Lower lobe of right lung (tissue), 2 donors: ENCODE results near the gene OBSL1. TPM values are rescaled to one million over a fixed set of nuclear protein-coding genes. Genes with fewer than 3 reads are reported as not detected.
A peak's percentile ranks its signal among the peaks of the same experiment; 100 is the strongest.

Experiments
- ATAC-seq, 2 donors: fragments of 200-7000 bp; cut with Tn5 transposase; one replicate each; pipeline ENCODE4 v1.9.1; 2020 to 2022; ENCODE audit warnings: mild to moderate bottlenecking in 2 of 2, moderate library complexity in 2 of 2
- DNase-seq: peaks from one replicate; pipeline ENCODE4 v3.0.0-alpha.2; 2020
- H3K27ac ChIP-seq: fragments of 200-600 bp; one replicate; pipeline ENCODE4 v1.8.0; 2022
- H3K27me3 ChIP-seq: fragments of 200-600 bp; one replicate; pipeline ENCODE4 v1.8.0; 2022; ENCODE audit warnings: low read depth
- H3K36me3 ChIP-seq: fragments of 200-600 bp; one replicate; pipeline ENCODE4 v1.8.0; 2022; ENCODE audit warnings: mild to moderate bottlenecking
- H3K4me1 ChIP-seq: fragments of 200-600 bp; one replicate; pipeline ENCODE4 v1.8.0; 2022
- H3K4me3 ChIP-seq: fragments of 200-600 bp; one replicate; pipeline ENCODE4 v1.8.0; 2022; ENCODE audit warnings: mild to moderate bottlenecking
- H3K9me3 ChIP-seq: fragments of 200-600 bp; one replicate; pipeline ENCODE4 v1.8.0; 2022
- CTCF ChIP-seq: fragments of 200-600 bp; IDR thresholded peaks from one replicate; pipeline ENCODE4 v1.8.0; 2022; ENCODE audit warnings: antibody characterized with exemption, mild to moderate bottlenecking
- intact Hi-C: fragments of 100-400 bp; cut with DNase I; formaldehyde crosslinking; loops from one replicate; pipeline ENCODE4 v1.11.0; 2022
- total RNA-seq: library from RNA; stranded (reverse); fragmentation: NEBNext Ultra II Directional; extraction: Animal tissue kit (Norgen Biotek cat#: 25700); gene quantifications from one replicate; pipeline ENCODE4 v1.2.1, GENCODE V29; 2021
- donor health status: DM: no; HTN: yes; CAD: no; lungs with severe emphysema.

OBSL1 gene
- total RNA-seq, 1 donor from 2014 or later: 49.4 TPM

- no peak for DNase-seq
- Histone ChIP-seq H3K36me3 (peaks cover 29% of the 10 kb centered on the region), H3K27ac (no peak overlapping the region), H3K27me3 (peaks cover 29% of the 10 kb centered on the region), H3K9me3 (no peaks in the 10 kb centered on the region), H3K4me3 (no peak overlapping the region), H3K4me1 (peaks cover 2% of the 10 kb centered on the region)
- no peak for ATAC-seq
- intact Hi-C loops: loop anchor here (10.0 kb wide), 1 partner anchor 132 kb away; no protein-coding TSS in a partner anchor
- TF ChIP-seq CTCF: no peak
Observed at GRCh38 chr2:219536425-219536824, 34.9 kb downstream of the OBSL1 start.

- DNase-seq (no peak), ATAC-seq (no peak)
- Histone ChIP-seq H3K4me1 (no peaks in the 10 kb centered on the region), H3K27me3 (peaks cover 47% of the 10 kb centered on the region), H3K9me3 (no peaks in the 10 kb centered on the region), H3K36me3 (peaks cover 6% of the 10 kb centered on the region), H3K4me3 (no peak overlapping the region), H3K27ac (no peak overlapping the region)
- no peak for TF ChIP-seq CTCF
- intact Hi-C loops: loop anchor here (10.0 kb wide), 1 partner anchor 129 kb away; no protein-coding TSS in a partner anchor
Observed at GRCh38 chr2:219533930-219534661, 37.2 kb downstream of the OBSL1 start.

GRCh38 chr2:219532378-219532649 lies 39.0 kb downstream of the OBSL1 start:
- intact Hi-C loops: loop anchor here (10.0 kb wide), 1 partner anchor 128 kb away; no protein-coding TSS in a partner anchor
- Histone ChIP-seq H3K27ac (no peak overlapping the region), H3K9me3 (no peaks in the 10 kb centered on the region), H3K36me3 (no peaks in the 10 kb centered on the region), H3K27me3 (peaks cover 61% of the 10 kb centered on the region), H3K4me3 (no peak overlapping the region), H3K4me1 (no peaks in the 10 kb centered on the region)
- DNase-seq (no peak), ATAC-seq (no peak)
- TF ChIP-seq CTCF: no peak

DNA sequence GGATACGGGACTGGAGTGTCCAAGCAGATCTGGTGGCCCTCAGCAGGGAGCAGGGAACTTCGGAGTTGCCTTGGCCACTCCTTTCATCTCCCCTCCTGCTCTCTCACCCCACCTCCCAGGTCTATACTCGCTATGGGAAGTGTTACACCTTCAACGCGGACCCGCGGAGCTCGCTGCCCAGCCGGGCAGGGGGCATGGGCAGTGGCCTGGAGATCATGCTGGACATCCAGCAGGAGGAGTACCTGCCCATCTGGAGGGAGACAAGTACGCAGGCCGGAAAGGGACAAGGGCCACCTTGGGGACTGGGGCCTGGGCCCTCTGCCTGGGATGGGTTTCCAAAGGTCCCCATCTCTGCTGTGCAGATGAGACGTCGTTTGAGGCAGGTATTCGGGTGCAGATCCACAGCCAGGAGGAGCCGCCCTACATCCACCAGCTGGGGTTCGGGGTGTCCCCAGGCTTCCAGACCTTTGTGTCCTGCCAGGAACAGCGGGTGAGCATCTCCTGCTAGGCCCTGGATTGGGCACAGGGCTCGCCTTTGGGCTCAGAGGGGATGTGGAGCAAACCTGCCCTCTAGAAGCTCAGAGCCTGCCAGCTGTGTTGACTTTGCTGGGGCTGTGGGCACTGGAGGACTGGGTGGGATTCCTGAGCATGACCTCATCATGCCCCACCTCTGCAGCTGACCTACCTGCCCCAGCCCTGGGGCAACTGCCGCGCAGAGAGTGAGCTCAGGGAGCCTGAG lies 39.5 kb downstream of the OBSL1 start:
- ATAC-seq (no peak), DNase-seq (no peak)
- no peak for TF ChIP-seq CTCF
- H3K36me3 ChIP-seq: no peaks in the 10 kb centered on the region
- no peak overlapping the region for H3K27ac ChIP-seq
- H3K9me3 ChIP-seq: no peaks in the 10 kb centered on the region
- peaks cover 65% of the 10 kb centered on the region for H3K27me3 ChIP-seq
- H3K4me3 ChIP-seq: no peak overlapping the region
- intact Hi-C loops: loop anchor here (10.0 kb wide), 1 partner anchor 127 kb away; no protein-coding TSS in a partner anchor
- no peaks in the 10 kb centered on the region for H3K4me1 ChIP-seq

DNA sequence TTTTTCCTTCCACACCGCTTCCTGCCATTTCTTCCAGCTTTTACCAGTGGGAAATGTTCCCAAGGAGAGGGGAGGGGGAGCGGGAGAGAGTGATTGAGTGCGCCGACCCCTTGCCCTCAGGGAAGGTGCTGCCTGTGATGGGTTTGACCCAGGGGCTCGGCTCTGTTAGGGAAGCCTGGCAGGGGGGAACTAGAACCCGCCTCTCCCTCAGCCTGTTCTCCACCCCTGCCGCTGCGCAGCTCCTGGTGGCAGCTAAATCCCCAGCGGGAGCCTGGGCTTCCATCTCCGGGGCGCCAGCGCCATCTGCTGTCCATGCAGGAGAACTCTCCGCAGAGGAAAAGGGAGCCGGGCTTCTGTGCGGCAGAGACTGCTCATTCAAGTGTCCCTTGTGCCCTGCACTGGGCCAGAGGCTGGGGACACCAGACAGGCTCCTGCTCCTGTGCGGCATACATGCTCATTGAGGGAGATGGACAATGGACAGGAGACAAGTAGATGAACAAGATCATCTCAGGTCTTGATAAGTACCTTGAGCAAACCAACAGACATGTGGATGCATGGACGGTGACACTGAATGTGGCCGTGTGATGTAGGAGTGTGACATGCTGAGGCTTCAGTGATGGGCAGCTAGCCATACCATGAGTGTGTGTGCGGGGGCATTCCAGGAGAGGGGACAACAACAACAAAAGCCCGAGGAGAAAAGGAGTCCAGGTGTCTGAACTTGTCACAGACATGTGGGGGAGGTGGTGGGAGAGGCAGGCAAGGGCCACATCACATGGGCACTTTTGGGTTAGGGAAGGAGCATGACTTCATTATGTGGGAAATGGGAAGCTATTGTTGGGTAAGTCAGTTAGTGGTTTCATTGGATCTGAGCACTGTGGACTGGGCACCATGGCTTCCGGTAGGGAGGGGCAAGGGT lies 41.0 kb downstream of the OBSL1 start:
- H3K4me3 ChIP-seq: no peak overlapping the region
- DNase-seq (peak; percentile 88), ATAC-seq (peak; percentile 90 to 91)
- intact Hi-C loops: loop anchor here (10.0 kb wide), 1 partner anchor 126 kb away; no protein-coding TSS in a partner anchor
- peaks cover 80% of the 10 kb centered on the region for H3K27me3 ChIP-seq
- no peaks in the 10 kb centered on the region for H3K36me3 ChIP-seq
- H3K9me3 ChIP-seq: no peaks in the 10 kb centered on the region
- H3K27ac ChIP-seq: no peak overlapping the region
- TF ChIP-seq CTCF: peak; percentile 96
- H3K4me1 ChIP-seq: no peaks in the 10 kb centered on the region
